ENCODE results near the gene SLC15A5. TPM values are rescaled to one million over a fixed set of nuclear protein-coding genes. Genes with fewer than 3 reads are reported as not detected.

The SLC15A5 gene
- total RNA-seq, 1 donor from 2014 or later = not detected

GRCh38 chr12:16175840-16176239, 101.6 kb downstream of the SLC15A5 start:
- no peak for DNase-seq

GRCh38 chr12:16174282-16174681, 103.2 kb downstream of the SLC15A5 start:
- no peak for DNase-seq

DNA sequence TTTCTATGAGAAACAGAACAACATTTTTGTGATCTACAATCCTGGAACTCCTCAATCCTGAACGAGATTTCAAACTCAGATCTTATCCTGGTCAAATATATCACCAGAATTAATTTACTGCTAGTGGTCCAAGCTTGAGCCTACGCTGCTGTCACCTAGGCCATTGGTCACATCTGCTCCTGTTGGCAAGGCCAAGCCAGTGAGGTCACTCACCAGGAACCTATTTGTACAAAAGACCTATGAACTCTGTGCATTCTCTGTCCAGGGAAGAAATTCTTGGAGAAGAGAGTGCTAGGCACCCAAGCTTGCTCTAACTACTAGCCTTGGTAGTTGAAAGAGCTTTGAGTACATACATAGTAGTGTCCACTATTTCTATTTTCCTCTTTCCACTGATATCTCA, 106.1 kb downstream of the SLC15A5 start:
- DNase-seq = no peak

GRCh38 chr12:16168078-16168477, 109.4 kb downstream of the SLC15A5 start:
- no peak for DNase-seq

- DNase-seq = no peak
Observed at GRCh38 chr12:16166563-16167470, 110.7 kb downstream of the SLC15A5 start.

DNA sequence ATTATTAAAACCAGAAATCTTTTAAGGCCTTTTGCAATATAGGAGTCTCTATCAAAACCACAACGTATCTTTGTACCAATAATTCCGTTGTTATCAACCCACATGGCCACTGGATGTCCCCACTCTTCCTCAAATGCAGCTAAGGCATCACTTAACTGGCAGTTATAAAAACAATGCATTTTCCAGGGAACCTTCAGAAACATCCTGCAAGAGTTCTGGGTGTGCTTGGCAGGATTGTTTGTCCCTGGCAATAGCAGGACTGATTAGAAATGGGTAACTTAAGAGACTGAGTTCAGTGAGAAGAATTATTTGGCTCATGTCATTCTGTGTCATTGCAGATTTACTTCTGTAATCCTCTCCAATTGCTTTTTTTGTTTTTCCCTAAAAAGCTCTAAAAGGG, 112.0 kb downstream of the SLC15A5 start:
- peak; percentile 63 for DNase-seq

DNA sequence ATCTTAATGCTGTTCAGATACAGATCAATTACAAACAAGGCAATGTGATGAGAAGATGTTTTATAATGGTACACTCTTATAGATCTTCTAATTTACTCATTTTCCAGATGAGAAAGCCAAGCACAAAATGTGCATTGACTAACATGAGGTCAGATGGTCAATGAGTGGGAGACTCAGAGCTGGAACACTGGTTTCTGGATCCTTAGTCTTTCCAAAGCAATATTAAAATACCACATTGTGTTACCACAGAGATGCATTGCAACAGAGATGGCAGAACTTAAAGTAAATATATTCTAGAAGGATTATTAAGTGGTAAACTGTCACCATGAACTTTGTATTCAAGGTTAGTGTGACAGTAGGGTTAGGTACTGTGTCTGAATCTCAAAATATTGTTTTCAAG, 113.6 kb downstream of the SLC15A5 start:
- no peak for DNase-seq

DNA sequence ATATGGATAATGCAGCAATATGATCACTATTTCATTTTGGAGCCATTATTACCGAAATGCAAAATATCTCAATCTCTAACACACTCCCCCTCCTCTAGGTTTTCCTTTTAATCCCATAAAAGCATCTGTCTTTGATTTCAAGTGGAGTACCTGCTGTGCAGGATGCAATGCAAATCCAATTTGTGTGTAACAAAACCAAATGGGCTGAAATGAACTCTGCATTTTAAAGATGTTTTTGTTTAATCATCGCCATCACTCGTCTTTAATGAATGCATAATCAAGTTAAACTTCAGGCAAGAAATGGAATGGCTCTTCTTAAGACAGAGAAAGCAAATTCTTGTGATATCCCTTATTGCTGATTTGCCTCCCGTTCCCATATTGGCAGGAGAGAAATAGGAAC, 114.3 kb downstream of the SLC15A5 start:
- DNase-seq = no peak

DNA sequence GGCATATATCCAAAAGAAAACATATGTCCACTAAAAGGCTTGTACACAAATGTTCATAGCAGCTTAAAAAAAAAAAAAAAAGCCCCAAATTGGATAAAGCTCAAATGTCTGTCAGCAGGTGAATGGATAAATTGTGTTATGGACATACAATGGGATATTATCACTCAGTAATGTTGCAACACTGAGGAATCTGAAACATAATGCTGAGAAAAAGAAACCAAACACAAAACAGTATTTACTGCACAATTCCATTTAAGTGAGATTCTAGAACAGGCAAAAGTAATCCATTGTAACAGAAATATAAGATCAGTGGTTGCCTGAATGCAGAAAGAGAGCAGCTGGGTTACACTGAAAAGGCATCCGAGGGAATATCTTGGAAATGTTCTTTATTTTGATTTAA, 117.9 kb downstream of the SLC15A5 start:
- no peak for DNase-seq

DNA sequence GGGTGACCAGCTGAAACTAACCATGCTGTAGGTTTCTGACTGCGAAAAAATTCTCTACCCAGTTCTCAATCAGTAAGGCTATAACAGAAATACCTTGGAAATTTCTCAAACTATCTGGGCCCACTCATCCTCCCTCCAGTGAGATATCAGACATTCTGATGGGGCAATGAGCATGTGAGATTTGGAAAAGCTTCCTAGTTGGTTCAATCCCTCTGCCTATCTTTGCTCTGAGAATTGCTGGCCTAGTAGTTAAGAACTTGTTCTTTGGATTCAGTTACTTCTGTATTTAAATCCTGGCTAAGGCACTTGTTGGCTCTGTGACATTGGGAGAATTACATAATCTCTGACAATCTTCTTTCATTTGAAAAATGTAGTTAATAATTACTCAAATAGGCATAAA, 119.4 kb downstream of the SLC15A5 start:
- DNase-seq = no peak

DNA sequence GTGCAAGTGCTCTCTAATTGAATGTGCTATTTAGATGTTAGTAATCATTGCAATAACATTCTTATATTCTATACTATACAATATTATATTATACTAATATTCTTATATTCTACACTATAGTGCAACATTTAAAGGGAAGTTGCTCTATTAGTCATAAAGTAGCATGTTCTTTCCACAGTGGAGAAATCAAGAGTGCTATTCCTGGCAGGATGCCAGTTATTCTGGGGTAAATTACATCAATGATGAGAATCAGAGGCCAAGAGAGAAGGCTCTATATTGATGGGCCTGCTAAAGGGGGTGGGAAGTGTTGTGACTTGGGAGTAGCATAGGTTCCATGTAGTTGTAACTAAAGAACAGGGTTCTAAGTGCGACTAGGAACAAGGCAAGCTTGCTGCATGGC, 121.5 kb downstream of the SLC15A5 start:
- DNase-seq = no peak

DNA sequence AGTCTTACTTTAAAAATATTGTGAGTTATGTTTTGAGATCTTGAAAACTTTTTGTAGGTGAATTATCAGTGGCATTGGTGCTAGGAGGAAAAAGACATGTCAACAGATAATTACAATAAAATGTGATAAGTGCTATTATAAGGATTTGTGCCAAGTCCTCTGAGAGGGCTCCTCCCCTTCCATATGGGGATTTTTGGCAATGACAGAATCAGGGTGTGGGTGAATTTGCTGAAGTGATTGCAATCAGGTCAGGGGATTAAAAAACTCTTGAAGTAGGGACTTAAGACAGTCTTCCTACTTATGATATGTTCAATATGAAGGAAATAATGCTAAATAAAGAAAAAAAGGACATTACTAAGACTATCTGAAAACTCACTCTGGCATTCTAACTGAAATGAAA, 122.5 kb downstream of the SLC15A5 start:
- no peak for DNase-seq

DNA sequence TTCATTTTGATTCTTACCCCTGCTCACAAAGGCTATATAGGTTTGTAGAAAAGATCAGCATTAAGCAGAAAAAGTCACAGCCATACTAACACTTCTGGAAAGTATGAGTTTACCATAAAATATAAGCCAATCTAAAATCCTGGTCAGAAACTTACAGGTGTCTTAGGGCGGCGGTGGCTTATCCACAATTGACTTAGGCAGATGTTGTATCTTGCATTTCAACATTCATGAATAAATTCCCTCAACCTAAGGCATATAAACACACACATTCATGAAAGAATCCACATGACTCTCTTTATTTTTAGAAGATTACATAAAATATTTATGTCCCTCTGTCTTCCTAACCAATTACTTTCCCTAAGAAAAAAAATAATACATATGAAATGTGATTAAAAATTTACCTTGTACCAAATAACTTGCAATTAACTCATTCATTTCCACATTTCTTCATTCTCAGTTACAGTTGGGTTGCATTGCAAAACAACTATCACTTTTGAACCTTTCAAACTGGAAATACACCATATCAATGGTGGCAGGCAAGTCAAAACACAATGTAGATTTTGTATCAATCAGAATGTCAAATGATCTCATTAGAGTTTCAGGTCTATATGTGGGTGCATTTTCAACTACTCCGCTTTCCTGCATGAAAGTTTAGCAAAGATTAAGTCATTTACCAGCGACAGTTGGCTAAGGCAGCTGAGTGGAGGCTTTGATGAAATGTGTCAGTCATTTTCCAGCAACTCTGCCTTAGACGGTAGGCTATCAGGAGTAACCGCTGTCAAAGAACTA, 124.4 kb downstream of the SLC15A5 start:
- no peak for DNase-seq

- no peak for DNase-seq
Observed at GRCh38 chr12:16150276-16150675, 127.2 kb downstream of the SLC15A5 start.

GRCh38 chr12:16148938-16149337, 128.5 kb downstream of the SLC15A5 start:
- DNase-seq = no peak

Other genes starting within 250 kb of the SLC15A5 start
- 13.6 and 32.9 TPM in 2 replicates for gene MGST1, start 70.0 kb upstream of the SLC15A5 start, total RNA-seq